ENCODE measurements around the gene HNRNPA3. TPM values are rescaled to one million over a fixed set of nuclear protein-coding genes. Genes with fewer than 3 reads are reported as not detected.

HNRNPA3 gene
- total RNA-seq, 1 experiment from 2014 or later, result 328 TPM

GRCh38 chr2:177237932-177238331 is 25.3 kb downstream of the HNRNPA3 start:
- Histone ChIP-seq H3K4me1 (ENCODE audit: control insufficient read depth in 1 of 2, insufficient read depth in 2 of 2, low read length in 2 of 2) (peaks cover 29 to 33% of the 10 kb centered on the region in 2 experiments), H2AFZ (ENCODE audit: low read depth, low read length, poor library complexity, severe bottlenecking) (no peak overlapping the region), H3K9ac (ENCODE audit: low read length) (no peak overlapping the region), H4K20me1 (ENCODE audit: insufficient read depth) (peaks cover 7% of the 10 kb centered on the region; the same call in 1 of the 2 replicates), H3K9me3 (ENCODE audit: control insufficient read depth in 1 of 2, insufficient read depth in 1 of 2, low read depth in 1 of 2, low read length in 2 of 2) (no peaks in the 10 kb centered on the region), H3K4me2 (ENCODE audit: low read length) (no peak overlapping the region), H3K79me2 (ENCODE audit: insufficient read depth, low read length) (peaks cover 100% of the 10 kb centered on the region), H3K36me3 (ENCODE audit: control insufficient read depth in 1 of 2, insufficient read depth in 2 of 2, low read length in 2 of 2) (peaks cover 11 to 14% of the 10 kb centered on the region in 2 experiments; a peak in 3 of 4 replicates), H3K27me3 (ENCODE audit: insufficient read depth, low read length) (no peaks in the 10 kb centered on the region), H3K9me2 (ENCODE audit: insufficient read depth) (no peaks in the 10 kb centered on the region), H3K27ac (ENCODE audit: low read depth, low read length) (no peak overlapping the region), H3K4me3 (replicated peaks in 1 of 2; ENCODE audit: low read depth in 1 of 2, low read length in 2 of 2) (no peak overlapping the region)
- intact Hi-C loops (cut with micrococcal nuclease), result no loop called here
- no peak for ATAC-seq
- RAD21 ChIA-PET (ENCODE audit: low non-redundant PET in 1 of 2, low total read pairs in 2 of 2, uncharacterized antibody in 2 of 2, unreplicated experiment in 2 of 2), result no interaction called here
- TF ChIP-seq YY1 (IDR thresholded peaks at IDR 0.05; ENCODE audit: extremely low read depth, insufficient replicate concordance, low read depth, low read length) (no peak), POLR2A (IDR thresholded peaks at IDR 0.05; ENCODE audit: borderline replicate concordance, extremely low read depth, insufficient read depth, insufficient read length) (no peak), ZBTB33 (IDR thresholded peaks at IDR 0.05; ENCODE audit: extremely low read depth, insufficient replicate concordance, low read length) (no peak), CTCF (IDR thresholded peaks at IDR 0.05 in 2 of 3, conservative IDR thresholded peaks at IDR 0.05 in 1 of 3; ENCODE audit: borderline replicate concordance in 1 of 3, insufficient read depth in 1 of 3, low read depth in 2 of 3, low read length in 2 of 3) (no peak), FOSL1 (IDR thresholded peaks at IDR 0.05; ENCODE audit: low read depth) (no peak), EZH2phosphoT487 (IDR thresholded peaks at IDR 0.05; ENCODE audit: borderline replicate concordance) (no peak), REST (IDR thresholded peaks at IDR 0.05; ENCODE audit: low read depth) (no peak), CBX3 (IDR thresholded peaks at IDR 0.05; ENCODE audit: low read depth) (no peak), RAD21 (IDR thresholded peaks at IDR 0.05; ENCODE audit: low read depth) (no peak), EZH2 (IDR thresholded peaks at IDR 0.05) (no peak), ZNF274 (IDR thresholded peaks at IDR 0.05; ENCODE audit: low read depth, low read length) (no peak), SIN3A (IDR thresholded peaks at IDR 0.05; ENCODE audit: low read depth) (no peak), ZFX (IDR thresholded peaks at IDR 0.05) (no peak), ELF1 (IDR thresholded peaks at IDR 0.05; ENCODE audit: borderline replicate concordance, low read depth) (no peak), MAX (IDR thresholded peaks at IDR 0.05) (no peak), TCF7L2 (IDR thresholded peaks at IDR 0.05; ENCODE audit: borderline replicate concordance, extremely low read depth, insufficient read depth, insufficient read length) (no peak)
- TF ChIP-seq, protein P1, sequence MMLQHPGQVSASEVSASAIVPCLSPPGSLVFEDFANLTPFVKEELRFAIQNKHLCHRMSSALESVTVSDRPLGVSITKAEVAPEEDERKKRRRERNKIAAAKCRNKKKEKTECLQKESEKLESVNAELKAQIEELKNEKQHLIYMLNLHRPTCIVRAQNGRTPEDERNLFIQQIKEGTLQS (IDR thresholded peaks at IDR 0.05), result no peak
- POLR2A ChIA-PET, result interaction anchor here (2.1 kb wide), 1 partner anchor 13 kb away, joined by 4 read pairs; no protein-coding TSS in a partner anchor
- no peak for DNase-seq (ENCODE audit: low read depth, low spot score)
- BruUV-seq (replicated peaks), result no TSS peak
- CTCF ChIA-PET, result no interaction called here
